HepG2 (cell line): ENCODE measurements around the gene TOE1. TPM values are rescaled to one million over a fixed set of nuclear protein-coding genes. Genes with fewer than 3 reads are reported as not detected.
A peak's percentile ranks its signal among the peaks of the same experiment; 100 is the strongest.

Source experiments
- ARID3A ChIP-seq: IDR thresholded peaks from 2 replicates; pipeline ENCODE4 v1.6.1; 2012; ENCODE audit warnings: low read depth, low read length, improper control_type of control experiment
- ARNT2 ChIP-seq: sonication (generic); formaldehyde crosslinking; IDR thresholded peaks from 2 replicates; pipeline ENCODE4 v1.8.0; 2022; ENCODE audit warnings: mild to moderate bottlenecking, low read depth, missing genetic modification reagents, moderate library complexity
- DMAP1 ChIP-seq: IDR thresholded peaks from 2 replicates; pipeline ENCODE4 v1.6.1; 2016
- ELF3 ChIP-seq: IDR thresholded peaks from 2 replicates; pipeline ENCODE4 v1.6.1; 2016; ENCODE audit warnings: missing genetic modification reagents, missing compliant biosample characterization
- FOSL2 ChIP-seq: sonication (generic); formaldehyde crosslinking; IDR thresholded peaks from 2 replicates; pipeline ENCODE4 v1.4.0; 2020; ENCODE audit warnings: missing genetic modification reagents
- FOXA3 ChIP-seq: IDR thresholded peaks from 2 replicates; pipeline ENCODE4 v1.6.1; 2016; ENCODE audit warnings: missing genetic modification reagents, missing compliant biosample characterization
- HDAC2 ChIP-seq: sonication (generic); formaldehyde crosslinking; IDR thresholded peaks from 2 replicates; pipeline ENCODE4 v1.4.0; 2020; ENCODE audit warnings: missing genetic modification reagents
- HDAC6 ChIP-seq: fragments of 200-600 bp; sonication (generic); IDR thresholded peaks from 2 replicates; pipeline ENCODE4 v1.7.0; 2017; ENCODE audit warnings: mild to moderate bottlenecking, antibody characterized with exemption, low read length, low read depth
- JUNB ChIP-seq: sonication (generic); formaldehyde crosslinking; IDR thresholded peaks from 2 replicates; pipeline ENCODE4 v1.8.0; 2022; ENCODE audit warnings: missing genetic modification reagents, mild to moderate bottlenecking, borderline replicate concordance
- KDM6A ChIP-seq: IDR thresholded peaks from 2 replicates; pipeline ENCODE4 v1.6.1; 2016; ENCODE audit warnings: low read depth
- MAFK ChIP-seq, 2 experiments: IDR thresholded peaks in 1 of 2; conservative IDR thresholded peaks in 1 of 2; 2 replicates each; pipeline ENCODE4 v1.6.1; 2011; ENCODE audit warnings: improper control_type of control experiment in 2 of 2, low read length in 2 of 2
- MTF1 ChIP-seq: sonication (generic); formaldehyde crosslinking; IDR thresholded peaks from 2 replicates; pipeline ENCODE4 v1.5.0; 2020; ENCODE audit warnings: missing genetic modification reagents
- NCOR1 ChIP-seq: fragments of 200-600 bp; sonication (generic); IDR thresholded peaks from 2 replicates; pipeline ENCODE4 v1.7.0; 2017; ENCODE audit warnings: antibody characterized with exemption, low read length, borderline replicate concordance
- NPAS2 ChIP-seq: sonication (generic); formaldehyde crosslinking; IDR thresholded peaks from 2 replicates; pipeline ENCODE4 v1.8.0; 2022; ENCODE audit warnings: mild to moderate bottlenecking, missing genetic modification reagents, borderline replicate concordance
- NR2F2 ChIP-seq: IDR thresholded peaks from 2 replicates; pipeline ENCODE4 v1.6.1; 2012; ENCODE audit warnings: low read depth, inconsistent platforms, borderline replicate concordance
- PHF20 ChIP-seq: sonication (generic); formaldehyde crosslinking; IDR thresholded peaks from 2 replicates; pipeline ENCODE4 v1.5.0; 2020; ENCODE audit warnings: mild to moderate bottlenecking, missing genetic modification reagents
- POLR2G ChIP-seq: fragments of 200-400 bp; formaldehyde crosslinking; IDR thresholded peaks from 2 replicates; pipeline ENCODE4 v1.6.1; 2018; ENCODE audit warnings: mild to moderate bottlenecking, low read depth, low read length, moderate library complexity
- RFX3 ChIP-seq: IDR thresholded peaks from 2 replicates; pipeline ENCODE4 v1.6.1; 2016; ENCODE audit warnings: missing biosample characterization, missing genetic modification reagents
- SAFB2 ChIP-seq: sonication (generic); formaldehyde crosslinking; IDR thresholded peaks from 2 replicates; pipeline ENCODE4 v1.5.1; 2020; ENCODE audit warnings: missing genetic modification reagents, low read depth, mild to moderate bottlenecking, borderline replicate concordance
- SKIL ChIP-seq: sonication (generic); formaldehyde crosslinking; IDR thresholded peaks from 2 replicates; pipeline ENCODE4 v1.8.0; 2022; ENCODE audit warnings: missing genetic modification reagents, mild to moderate bottlenecking, moderate library complexity, borderline replicate concordance
- TEAD3 ChIP-seq: optimal IDR thresholded peaks from 2 replicates; pipeline ENCODE3; 2016; ENCODE audit warnings: borderline replicate concordance
- ZGPAT ChIP-seq: IDR thresholded peaks from 2 replicates; pipeline ENCODE4 v1.6.1; 2016; ENCODE audit warnings: mild to moderate bottlenecking
- ZNF10 ChIP-seq: sonication (generic); formaldehyde crosslinking; IDR thresholded peaks from 2 replicates; pipeline ENCODE4 v1.4.0; 2020; ENCODE audit warnings: mild to moderate bottlenecking, low read depth, missing genetic modification reagents, borderline replicate concordance
- ZNF317 ChIP-seq: sonication (generic); formaldehyde crosslinking; IDR thresholded peaks from 2 replicates; pipeline ENCODE4 v1.5.0; 2020; ENCODE audit warnings: mild to moderate bottlenecking, missing genetic modification reagents
- ZNF572 ChIP-seq: sonication (generic); formaldehyde crosslinking; IDR thresholded peaks from 2 replicates; pipeline ENCODE4 v1.5.1; 2020; ENCODE audit warnings: mild to moderate bottlenecking, missing genetic modification reagents
- ZNF598 ChIP-seq: sonication (generic); formaldehyde crosslinking; IDR thresholded peaks from 2 replicates; pipeline ENCODE4 v1.5.1; 2020; ENCODE audit warnings: mild to moderate bottlenecking, missing genetic modification reagents, borderline replicate concordance
- ZNF792 ChIP-seq: IDR thresholded peaks from 2 replicates; pipeline ENCODE4 v1.6.1; 2016
- polyA plus RNA-seq, 8 experiments: library from polyadenylated mRNA; depleted of rRNA in 3 of 8; stranded (reverse) in 7 of 8; unstranded in 1 of 8; fragments of >200 nt; fragmentation: Illumina TruSeq in 4 of 8; extraction: Trizol in 4 of 8; gene quantifications; 2 replicates each; pipeline versions ENCODE4 v1.2.1 to v1.2.3, GENCODE V29; 2011 to 2016; ENCODE audit warnings: low read depth in 4 of 8, missing spikeins in 1 of 8, mixed read lengths in 1 of 8; ENCODE audit not compliant: insufficient read depth in 1 of 8
- total RNA-seq, 5 experiments: library from RNA; depleted of rRNA; stranded (reverse); fragments of >200 nt; fragmentation: Illumina TruSeq; extraction: Trizol; gene quantifications; 2 replicates each; pipeline ENCODE4 v1.2.3, GENCODE V29; 2016; ENCODE audit warnings: low read depth in 1 of 5

Gene TOE1
- total and polyA plus RNA-seq, 2 of the 13 experiments (the other 11 are each of a cell fraction or from before 2014, with no cell fraction given) = 14.1 to 19.0 TPM

- TF ChIP-seq NR2F2 (peak; percentile 57), ZNF317 (CRISPR knock-in tag) (peak; percentile 57; the same call in 1 of the 2 replicates), ZGPAT (CRISPR knock-in tag) (peak; percentile 37; the same call in 1 of the 2 replicates), NPAS2 (CRISPR knock-in tag) (no peak), MAFK (conservative IDR thresholded peaks at IDR 0.05 in 1 of 2, IDR thresholded peaks at IDR 0.05 in 1 of 2; ENCODE audit: low read length in 2 of 2) (0 out of 4 replicates have a peak, but pooled peaks of 1 of the 2 experiments have one; percentile 6), POLR2G (0 out of 2 replicates have a peak, but pooled peaks have one; percentile 24), SAFB2 (CRISPR knock-in tag) (peak; percentile 51; the same call in 1 of the 2 replicates), ARID3A (0 out of 2 replicates have a peak, but pooled peaks have one; percentile 37), HDAC6 (no peak), JUNB (CRISPR knock-in tag) (no peak), ZNF10 (no peak), FOSL2 (peak; percentile 46), ZNF572 (CRISPR knock-in tag) (no peak), DMAP1 (no peak), ZNF598 (CRISPR knock-in tag) (peak; percentile 57; the same call in 1 of the 2 replicates), SKIL (CRISPR knock-in tag) (0 out of 2 replicates have a peak, but pooled peaks have one; percentile 22), TEAD3 (CRISPR knock-in tag) (peak; percentile 21), RFX3 (CRISPR knock-in tag) (no peak), FOXA3 (peak; percentile 83), HDAC2 (peak; percentile 63; the same call in 1 of the 2 replicates), NCOR1 (peak; percentile 72; the same call in 1 of the 2 replicates), PHF20 (0 out of 2 replicates have a peak, but pooled peaks have one; percentile 14), ZNF792 (CRISPR knock-in tag) (peak; percentile 34), MTF1 (CRISPR knock-in tag) (no peak), KDM6A (CRISPR knock-in tag) (peak; percentile 55; the same call in 1 of the 2 replicates), ELF3 (CRISPR knock-in tag) (0 out of 2 replicates have a peak, but pooled peaks have one; percentile 14), ARNT2 (CRISPR knock-in tag) (no peak)
These were observed 42.2 kb upstream of the TOE1 start (continued) for GRCh38 chr1:45297666-45298356.
